CD4-positive, alpha-beta T cell treated with Interleukin-4 for 1 hour (primary cell): ENCODE data around the gene NSD1.
"Not testable (repeated sequence)": the region's sequence is repeated elsewhere in the genome, so short reads cannot be mapped to it uniquely, and the experiment has no call there.

ENCODE experiments used
- DNase-seq, 2 donors: peaks; one replicate each; pipeline ENCODE4 v3.0.0-alpha.2; 2020 to 2022

Gene NSD1

DNA sequence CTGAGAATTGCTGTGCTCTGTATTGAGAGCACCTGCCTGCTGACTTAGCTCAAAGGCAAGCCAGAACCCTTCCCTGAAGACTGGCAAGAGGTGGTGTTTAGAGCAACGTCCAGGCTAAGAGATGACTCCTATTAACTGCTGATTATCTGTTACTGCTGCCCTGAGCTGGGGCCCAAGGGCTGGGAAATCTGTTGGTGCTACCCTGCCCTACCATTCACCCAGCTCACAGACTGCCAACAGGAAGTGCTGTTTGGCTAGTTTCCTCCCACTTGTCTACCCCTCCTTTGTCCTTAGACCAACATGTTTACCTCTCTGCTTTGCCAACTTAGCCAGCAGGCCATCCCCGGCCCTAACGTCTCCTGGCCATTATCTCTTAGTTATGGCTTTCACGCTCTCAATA, 163.0 kb downstream of the NSD1 start:
- DNase-seq: peak in 1 of 2 donors; percentile 15

DNA sequence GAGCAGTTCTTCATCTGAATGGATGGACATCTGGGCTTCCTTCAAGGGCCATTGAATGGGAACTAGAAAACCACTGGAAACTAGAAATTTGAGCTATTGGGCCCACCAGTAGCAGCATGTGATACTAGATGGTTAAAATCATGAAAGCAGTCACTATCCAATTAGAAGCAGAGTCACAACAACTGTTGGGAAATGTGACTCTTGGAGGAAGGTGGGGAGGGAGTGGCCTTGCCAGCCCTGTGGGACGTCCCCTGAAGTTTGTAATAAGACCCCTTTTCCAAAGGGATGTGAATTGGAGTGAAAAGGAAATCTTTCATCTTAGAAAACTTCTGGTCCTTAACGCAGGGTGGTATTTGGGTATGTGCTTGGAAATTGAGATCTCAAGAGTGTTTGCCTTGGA, 164.3 kb downstream of the NSD1 start:
- DNase-seq: no peak

DNA sequence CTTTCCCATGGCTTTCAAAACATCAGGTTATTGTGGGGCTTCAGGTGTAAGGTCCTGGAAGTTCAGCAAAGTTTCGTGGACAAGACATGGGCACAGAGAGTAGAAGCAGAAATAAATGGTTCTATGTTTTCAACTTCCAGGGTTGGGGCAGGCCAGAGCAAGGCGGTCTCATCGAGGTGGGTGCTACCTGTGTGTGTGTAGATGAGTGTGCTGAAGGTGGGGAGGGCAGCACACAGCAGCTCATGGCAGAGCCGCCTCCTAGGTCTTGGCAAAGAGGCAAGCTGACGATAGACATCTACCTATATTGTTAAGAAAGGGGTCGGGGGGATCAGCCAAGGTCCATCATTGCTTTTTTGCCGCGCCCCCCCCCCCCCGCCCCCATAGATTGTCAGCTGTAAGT, 166.1 kb downstream of the NSD1 start:
- no peak for DNase-seq

DNA sequence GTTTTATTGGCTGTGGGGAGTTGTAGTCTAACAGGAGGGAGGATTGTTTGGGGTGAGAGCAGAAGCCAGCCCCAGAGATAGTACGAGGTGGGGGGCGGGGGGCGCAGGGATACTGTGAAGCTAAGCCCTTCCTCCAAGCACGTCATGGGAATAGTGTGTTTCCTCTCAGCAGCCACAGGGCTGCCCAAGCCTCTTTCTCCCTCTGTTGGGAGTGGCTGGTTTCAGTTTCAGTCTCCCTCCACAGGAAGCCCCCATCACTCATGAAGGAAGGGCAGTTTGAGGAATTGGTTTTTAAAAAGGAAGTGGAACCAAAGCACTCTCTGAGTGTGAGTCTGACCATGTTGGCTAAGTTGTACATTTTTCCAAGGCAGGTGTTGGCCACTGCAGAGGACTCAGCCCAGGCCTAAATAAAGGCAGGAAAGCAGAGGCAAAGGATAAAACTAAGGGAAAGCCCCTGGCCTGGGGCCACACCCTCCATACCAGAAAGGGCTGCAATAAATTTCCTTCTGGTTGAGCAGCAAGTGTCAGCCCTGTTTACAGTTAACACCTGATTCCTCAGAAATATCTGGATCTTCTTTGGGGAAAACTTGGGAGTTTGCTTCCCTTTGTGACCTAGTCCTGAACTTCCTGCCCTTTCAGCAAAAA, 166.8 kb downstream of the NSD1 start:
- DNase-seq: peak; percentile 78 to 79

DNA sequence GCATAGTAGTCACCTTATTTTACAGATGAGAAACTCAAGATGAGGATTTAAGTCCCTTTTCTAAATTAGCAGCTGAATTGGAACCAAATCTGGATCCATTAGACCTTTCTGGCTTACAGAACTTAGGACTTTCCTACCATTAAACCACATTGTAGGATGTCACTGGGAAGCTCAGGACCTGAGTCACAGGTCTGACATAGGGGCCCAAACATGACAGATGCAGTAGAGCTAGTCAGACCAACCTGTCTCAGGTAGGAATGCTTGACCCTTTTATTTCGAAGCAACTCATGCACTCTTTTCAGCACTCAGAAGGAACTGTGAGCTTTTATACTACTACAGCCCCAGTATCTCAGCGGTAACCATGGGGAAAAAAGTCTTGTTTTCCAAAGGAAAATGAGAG, 167.4 kb downstream of the NSD1 start:
- DNase-seq: no peak

DNA sequence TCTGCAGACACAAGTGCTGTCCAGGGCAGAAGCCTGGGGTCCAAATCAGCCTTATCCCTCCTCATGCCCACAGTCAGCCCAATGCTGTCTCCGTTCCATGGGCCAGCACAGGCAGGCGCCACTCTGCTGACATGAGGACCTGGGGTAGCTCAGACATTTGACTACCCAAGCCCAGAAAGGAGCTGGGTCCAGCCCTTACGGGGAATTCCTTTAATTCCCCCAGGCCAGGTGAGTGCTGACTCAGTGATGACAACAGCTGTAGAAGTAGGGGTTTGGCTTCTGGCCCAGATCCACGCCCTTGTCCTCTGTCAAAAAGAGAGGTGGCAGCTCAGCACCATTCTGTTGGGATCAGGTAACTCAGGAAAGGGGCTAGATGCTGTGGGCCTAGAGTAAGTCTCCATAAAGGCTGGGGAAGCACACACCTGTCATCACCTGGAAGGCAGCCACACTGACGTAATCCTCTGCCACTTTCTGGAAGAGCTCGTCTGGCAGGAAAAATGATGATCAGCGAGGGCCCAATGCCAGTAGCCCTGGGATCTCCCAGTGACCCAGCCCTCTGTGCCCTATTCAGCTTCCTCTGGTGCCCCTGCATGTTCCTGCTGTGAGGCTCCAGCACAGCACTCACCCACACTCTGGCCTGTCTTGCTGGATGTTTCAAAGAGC, 168.1 kb downstream of the NSD1 start:
- peak in 1 of 2 donors; percentile 11 for DNase-seq

DNA sequence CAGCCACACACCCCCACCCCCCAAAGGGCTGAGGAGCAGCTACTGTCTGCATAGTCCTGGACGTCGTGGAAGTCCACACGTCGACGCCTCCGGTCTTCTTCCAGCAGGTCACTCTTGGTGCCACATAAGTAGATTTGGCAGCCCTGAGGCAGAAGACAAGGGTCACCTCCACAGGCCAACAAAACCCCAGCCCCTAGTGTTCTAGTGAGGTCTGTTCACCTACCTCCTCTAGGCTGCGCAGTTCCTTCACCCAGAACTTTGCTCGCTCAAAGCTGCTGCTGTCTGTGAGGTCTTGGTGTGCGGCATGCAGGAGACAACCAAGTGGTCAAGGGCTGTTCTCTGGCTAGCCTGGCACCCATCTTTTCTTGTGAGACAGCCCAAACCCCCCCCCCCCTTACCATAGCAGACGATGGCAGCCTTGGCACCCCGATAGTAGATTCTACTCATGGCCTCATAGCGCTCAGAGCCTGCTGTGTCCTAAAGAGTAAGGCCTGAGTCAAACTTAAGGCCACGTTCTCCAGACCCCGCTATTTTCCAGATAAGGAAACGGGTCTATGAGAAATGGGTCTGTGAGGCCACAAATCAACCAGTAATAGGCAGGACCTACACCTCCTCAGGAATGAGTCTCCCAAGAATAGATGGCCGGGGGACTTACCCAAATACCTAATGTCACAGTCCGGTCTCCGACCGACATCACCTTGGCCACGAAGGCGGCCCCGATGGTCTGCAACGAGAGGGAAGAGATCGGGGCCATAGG, 169.0 kb downstream of the NSD1 start:
- DNase-seq: no peak

DNA sequence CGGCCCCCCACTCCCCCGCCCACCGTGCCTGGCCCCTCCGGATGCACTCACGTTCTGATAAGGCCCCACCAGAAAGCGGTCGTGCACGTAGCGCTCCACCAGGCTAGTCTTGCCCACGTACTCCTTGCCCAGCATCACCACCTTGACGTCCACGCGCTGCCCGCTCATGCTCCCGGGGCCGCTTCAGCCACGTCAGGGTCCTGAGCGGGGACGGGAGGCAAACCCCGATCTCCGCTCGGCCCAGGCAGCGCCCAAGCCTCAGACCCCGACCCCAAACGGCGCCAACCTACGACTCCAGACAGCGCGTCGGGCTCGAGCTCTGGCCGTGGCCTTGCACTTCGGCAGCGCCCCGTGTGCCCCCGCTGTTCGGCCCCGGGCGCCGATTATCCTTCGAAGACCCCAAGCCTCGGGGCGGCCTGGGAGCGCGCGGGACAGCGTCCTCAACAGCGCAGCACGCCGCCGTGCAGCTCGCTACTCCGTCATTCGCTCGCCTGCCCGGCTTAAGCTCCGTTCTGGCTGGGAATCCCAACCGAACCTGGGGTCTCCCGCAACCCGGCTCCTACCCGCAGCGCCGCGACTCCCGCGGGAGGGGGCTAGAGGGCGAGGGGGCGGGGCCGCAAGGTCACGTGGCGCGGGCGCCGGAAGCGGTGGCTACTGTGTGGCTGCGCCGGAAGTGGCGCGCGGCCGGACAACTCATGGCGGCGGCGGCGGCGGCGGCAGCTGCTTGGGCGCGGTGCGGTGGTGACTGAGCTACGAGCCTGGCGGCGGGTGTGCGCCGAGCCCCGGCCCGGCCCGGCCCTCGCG, 169.8 kb downstream of the NSD1 start, which contains the start of the genes PRELID1 and RAB24:
Gene PRELID1 (plus strand): TSS at position 679 of the 804 bp plus-strand sequence. CDS start 187 bp downstream, outside the sequence.
Gene RAB24 (minus strand): TSS at position 599 of the 804 bp plus-strand sequence. CDS start 431 bp downstream, at position 168.
- peak; percentile 85 to 88 for DNase-seq

DNA sequence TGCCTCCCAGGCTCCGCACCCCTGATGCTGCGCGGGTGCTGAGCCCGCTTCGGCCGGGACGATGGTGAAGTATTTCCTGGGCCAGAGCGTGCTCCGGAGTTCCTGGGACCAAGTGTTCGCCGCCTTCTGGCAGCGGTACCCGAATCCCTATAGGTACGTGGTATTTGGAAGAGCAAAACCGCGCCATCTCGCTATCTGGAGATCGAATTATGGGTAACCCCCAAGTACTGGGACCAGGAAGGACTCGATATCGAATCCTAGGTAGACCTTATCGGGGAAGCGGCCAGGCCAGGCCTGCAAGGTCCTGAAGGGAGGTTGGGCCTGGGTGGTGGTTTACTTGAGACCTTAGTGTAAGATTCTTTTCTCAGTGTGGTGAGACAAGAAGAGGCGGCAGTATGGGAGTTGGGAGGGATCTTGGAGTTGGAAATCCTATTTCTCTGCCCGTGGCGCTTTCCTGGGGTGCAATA, 170.4 kb downstream of the NSD1 start:
- no peak for DNase-seq

DNA sequence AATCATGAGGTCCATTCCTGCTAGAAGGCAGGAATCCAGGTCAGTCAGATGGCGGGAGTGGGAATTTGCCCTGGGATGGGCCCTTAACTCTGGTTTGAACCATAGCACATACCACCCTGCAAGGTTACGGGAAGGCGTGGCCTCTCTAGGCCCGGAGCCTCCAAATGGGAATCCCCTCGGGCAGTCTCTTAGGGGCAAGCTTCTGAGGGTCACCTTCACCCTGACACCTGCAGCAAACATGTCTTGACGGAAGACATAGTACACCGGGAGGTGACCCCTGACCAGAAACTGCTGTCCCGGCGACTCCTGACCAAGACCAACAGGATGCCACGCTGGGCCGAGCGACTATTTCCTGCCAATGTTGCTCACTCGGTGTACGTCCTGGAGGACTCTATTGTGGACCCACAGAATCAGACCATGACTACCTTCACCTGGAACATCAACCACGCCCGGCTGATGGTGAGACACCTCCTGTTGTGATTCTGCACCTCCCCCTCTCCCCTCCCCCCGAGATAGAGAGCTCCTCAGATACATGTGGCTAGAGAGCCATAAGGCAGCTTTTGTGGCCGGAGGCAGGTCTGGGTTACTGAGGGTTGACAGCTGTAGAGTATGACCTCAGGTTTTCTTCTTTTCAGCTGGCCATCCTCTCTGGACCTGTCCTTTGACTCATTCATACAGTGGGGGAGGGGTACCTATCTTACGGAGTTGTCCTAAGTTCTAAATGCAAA, 171.0 kb downstream of the NSD1 start:
- peak in 1 of 2 donors; percentile 20 for DNase-seq

DNA sequence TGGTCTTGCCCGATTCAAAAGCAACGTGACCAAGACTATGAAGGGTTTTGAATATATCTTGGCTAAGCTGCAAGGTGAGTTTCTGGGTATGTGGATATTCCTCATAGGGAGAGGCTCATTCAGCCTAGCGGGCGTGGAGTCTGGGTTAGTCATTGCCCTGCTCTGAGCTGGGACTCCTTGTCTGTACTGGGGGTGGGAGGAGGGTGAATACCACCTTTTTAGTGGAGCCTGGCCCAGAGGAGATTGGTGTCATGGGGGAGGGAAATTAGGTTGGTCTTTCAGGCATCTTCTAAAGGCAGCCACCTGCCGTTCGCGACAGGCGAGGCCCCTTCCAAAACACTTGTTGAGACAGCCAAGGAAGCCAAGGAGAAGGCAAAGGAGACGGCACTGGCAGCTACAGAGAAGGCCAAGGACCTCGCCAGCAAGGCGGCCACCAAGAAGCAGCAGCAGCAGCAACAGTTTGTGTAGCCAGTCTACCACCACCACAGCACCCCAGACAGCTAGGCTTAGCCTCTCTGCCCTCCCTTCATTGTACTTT, 172.6 kb downstream of the NSD1 start:
- DNase-seq: not testable (repeated sequence)

DNA sequence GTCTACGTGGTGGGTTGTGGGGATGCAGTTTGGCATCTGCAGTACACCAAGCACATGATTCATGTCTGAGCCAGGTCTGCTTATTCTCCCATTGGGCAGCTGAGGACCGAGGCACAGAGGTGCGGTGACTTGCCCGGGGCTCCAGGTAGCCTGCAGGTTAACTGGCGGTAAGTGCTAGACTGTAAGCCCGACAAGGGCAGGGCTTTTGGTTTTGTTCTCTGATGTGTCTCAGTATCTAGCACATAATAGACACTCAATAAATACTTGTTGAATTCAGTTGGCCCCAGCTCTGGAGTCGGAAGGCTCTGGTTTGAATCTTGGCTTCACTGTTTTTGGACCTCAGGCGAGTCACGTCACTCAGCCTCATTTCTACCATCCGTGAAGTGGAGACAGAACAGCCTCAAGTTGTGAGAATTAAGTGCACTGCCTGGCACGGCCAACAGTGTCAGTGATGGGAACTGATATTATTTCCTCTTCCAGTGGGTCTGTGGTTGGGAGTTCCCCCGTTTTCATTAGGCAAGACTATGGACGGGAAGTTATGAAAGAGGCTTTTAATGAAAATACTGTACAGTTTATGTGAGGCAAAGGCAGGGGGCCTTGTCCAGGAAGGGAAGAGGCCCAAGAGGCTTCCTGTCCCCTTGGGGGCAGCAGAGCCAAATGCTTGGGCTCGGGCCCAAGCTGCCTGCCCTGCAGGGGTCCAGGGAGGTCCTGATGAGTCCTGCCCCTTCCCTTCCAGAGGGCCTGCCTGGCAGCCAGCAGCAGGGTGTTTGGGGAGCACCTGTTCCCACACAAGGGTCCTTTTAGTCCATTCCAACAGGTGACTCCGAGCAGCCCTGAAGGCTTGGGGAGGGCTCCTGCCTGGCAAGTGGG, 173.3 kb downstream of the NSD1 start:
- DNase-seq: peak; percentile 46 to 64

DNA sequence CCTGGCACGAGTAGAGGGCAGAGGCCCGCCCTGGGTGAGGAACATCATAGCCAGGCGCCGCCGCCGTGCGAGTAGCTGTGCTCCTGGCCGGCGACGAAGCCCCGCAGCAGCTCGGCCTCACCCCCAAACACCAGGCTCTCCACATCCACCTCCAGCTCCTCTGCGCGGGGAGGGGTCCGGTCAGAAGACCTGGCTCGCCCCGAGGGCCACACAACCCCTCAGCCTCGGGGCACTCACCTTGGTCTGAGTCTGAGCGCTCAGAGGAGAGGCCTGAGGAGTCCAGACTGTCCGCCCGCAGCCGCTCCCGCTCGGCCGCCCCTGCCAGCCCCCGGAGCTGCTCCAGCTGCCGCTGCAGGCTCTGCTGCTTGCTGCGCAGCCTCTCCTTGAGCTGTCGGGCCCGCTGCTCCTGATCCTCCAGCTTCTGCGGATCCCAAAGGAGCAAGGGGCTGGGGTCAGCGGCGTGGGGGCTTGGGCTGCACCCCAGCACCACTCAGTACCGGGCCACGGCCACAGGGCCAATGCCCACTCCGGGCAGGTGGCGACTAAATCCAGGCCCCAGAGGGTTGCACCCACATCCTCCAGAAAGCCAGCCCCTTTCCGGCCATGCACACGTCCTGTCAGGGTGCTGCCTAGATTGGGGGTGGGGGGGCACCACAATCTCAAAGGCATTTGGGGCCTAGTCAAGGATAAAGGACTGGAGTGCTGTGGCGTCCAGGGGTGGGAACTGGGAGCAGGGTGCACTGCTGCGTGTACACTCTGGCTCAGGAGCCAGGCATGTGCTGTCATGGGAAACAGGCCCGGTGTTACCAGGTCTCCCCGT, 174.2 kb downstream of the NSD1 start:
- DNase-seq: no peak

DNA sequence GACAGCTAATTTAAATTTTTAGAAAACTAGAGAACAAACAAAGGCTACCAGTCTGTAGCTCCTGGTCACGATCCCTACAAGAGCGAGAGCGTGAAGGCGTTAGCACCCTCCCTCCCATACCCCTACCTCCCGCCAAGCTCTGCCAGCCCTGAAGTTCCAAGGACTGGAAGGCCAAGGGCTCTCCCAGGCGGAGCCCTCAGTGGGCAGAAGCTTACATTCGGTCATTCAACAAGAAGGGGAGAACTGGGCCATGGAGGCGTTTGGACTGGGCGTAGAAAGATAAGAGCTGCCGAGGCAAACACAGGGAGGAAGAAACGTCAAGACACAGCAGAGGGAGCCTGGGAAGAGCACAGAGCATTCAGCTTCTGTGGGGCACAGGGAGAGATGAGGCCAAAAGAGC, 175.2 kb downstream of the NSD1 start:
- no peak for DNase-seq

DNA sequence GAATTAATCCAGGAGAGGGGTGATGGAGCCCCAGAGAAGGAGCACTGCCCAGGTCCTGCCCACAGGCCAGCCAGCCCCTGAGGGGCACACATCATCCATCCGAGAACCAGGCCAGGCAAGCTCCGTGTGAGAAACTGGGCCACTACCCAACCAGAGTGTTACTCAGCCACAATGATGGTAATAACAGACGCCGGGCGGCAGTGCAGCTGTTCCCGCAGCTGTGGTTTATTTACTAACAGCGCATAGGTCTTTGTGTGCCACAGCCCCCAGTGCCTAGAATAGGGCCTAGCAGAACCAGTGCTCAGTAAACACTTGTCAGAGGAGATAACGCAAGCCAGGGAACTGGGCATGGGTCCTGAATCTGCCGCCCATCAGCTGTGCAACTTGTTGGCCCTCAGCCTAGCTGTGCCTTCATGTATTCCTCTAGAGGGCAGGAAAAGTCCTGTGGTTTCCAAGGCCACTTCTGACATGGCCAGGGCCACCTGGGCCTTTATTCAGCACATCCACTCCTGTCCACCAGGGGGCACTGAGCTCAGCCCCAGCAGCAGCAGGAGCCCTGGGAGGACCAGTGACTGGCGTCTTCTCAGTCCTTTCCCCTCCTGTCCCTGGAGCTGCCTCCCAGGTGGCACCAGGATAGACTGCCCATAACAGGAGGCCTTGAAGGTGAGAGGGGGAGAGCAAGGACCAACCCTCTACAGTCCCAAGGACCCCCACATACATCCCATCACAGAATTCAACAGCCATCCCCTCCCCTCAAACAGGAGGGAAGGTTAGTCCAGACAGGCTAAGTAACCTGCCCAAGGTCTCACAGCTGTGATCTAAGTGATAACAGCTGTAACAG, 176.0 kb downstream of the NSD1 start:
- DNase-seq: peak; percentile 77 to 79

DNA sequence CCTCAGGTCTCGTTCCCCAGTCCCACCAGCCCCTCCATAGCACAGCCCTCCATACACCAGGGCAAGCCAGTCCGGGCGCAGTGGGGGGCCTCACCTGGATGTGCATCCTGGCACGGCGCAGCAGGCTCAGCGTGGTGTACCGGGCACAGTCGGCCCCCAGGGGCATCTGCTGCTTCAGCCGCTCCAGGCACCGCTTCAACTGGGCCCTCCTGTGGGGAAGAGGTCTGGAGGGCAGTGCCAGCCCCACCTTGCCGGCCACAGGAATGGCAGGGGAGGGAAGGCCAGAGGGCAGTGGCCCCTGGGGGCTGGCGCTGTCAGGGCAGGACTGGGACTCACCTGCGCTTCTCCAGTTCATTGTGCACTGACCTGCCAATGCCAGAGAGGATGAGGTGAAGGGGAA, 176.8 kb downstream of the NSD1 start:
- no peak for DNase-seq

DNA sequence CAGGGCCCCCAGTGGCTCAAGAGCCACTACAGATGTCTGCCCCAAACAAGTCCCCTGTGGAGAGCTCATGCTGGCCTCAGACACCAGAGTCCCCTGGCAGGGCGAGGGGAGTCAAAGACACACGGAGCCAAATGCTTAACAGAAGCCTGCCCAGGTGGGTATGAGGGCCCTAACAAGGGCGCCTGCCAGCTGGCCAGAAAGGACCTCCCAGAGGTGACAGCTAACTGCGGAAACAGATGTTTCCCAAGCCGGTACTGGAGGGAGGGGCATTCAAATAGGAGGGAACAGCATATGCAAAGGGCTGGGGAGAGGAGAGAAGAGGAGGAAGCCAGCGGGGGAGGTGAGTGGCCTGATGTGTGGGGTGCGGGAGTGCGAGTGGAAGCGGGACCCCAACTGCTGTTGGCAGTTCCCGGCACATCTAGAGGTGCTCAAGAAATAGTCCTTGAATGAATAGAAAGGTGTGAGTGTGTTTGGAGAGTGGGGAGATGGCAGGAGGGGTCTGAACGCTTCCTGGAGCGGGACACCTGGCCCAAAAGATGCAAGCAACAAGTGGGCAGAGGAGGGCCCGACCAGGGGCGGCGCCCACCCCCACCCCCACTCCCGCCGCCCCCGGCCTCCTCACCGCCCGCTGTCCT, 177.3 kb downstream of the NSD1 start:
- DNase-seq: peak; percentile 34 to 51

DNA sequence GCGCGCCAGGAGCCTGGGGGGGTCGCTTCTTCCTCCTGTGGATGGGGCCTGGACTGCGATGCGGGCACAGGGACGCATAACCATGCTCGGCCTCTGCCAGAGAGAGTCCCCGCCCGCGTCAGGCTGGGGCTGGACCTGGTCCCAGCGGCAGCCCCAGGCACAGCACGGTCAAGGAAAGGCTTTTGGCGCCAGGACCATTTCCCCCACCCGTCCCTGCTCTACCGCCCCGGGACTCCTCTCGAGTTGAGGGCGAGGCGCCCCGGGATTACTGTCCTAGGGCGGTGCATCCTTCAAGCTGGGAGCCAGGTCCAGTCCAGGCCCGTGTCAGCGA, 177.8 kb downstream of the NSD1 start:
- DNase-seq: no peak
